Transverse colon (tissue), 3 donors: ENCODE data around the gene ANP32A.

ENCODE experiments used
- CTCF ChIP-seq, 5 experiments: fragments of 200-600 bp in 3 of 5; fragments of 450-650 bp in 2 of 5; sonication (generic) in 3 of 5; IDR thresholded peaks; 1 replicate in 2 of 5; 2 replicates in 3 of 5; pipeline ENCODE4 v1.5.1; 2016 to 2017; ENCODE audit warnings: antibody characterized with exemption in 5 of 5, inconsistent platforms in 3 of 5, mild to moderate bottlenecking in 2 of 5, moderate library complexity in 1 of 5
- EP300 ChIP-seq: sonication (generic); formaldehyde crosslinking; IDR thresholded peaks from one replicate; pipeline ENCODE4 v1.6.1; 2017; ENCODE audit warnings: antibody characterized with exemption, low read depth
- POLR2A ChIP-seq: fragments of 450-650 bp; IDR thresholded peaks from one replicate; pipeline ENCODE4 v1.6.1; 2016; ENCODE audit warnings: antibody characterized with exemption, mild to moderate bottlenecking, moderate library complexity

GRCh38 chr15:68776477-68777270 is 44.0 kb downstream of the ANP32A start:
- TF ChIP-seq CTCF (IDR thresholded peaks at IDR 0.05) (no peak), POLR2A (no peak), EP300 (no peak)
